ENCODE data around the gene CTNNA3. TPM values are rescaled to one million over a fixed set of nuclear protein-coding genes. Genes with fewer than 3 reads are reported as not detected.

The CTNNA3 gene
- total RNA-seq, 1 experiment from 2014 or later: not detected

DNA sequence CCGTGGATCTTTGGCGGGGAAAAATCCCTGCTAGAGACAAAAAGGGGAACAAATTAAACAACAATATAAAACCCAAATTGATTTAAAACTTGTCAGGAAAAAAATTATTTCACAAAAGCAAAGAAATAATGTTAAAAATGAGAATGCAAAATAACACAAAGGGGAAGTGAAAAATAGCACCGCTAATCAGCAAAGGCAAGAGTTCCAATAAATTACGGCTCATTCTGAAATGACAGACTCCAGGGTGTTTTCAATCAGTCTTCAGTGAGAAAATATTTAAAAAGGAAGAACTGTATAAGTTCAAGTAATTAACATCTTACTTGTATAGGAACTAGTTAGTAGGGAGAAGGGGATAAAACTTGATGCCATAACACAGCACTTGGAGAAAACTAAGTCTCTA, 433.3 kb downstream of the CTNNA3 start:
- no TSS peak for BruUV-seq (replicated peaks)
- no peak for DNase-seq
- intact Hi-C loops (cut with micrococcal nuclease; ENCODE audit: unreplicated experiment): no loop called here
- Mint-ChIP-seq H3K27me3 (ENCODE audit: unreplicated experiment) (peaks cover 10% of the 10 kb centered on the region), H3K36me3 (ENCODE audit: insufficient read depth, unreplicated experiment) (no peaks in the 10 kb centered on the region), H3K27ac (ENCODE audit: unreplicated experiment) (no peak overlapping the region), H3K4me3 (ENCODE audit: low read depth, unreplicated experiment) (no peak overlapping the region), H3K4me1 (ENCODE audit: low read depth, unreplicated experiment) (peaks cover 10% of the 10 kb centered on the region), H3K9me3 (ENCODE audit: low read depth, unreplicated experiment) (no peaks in the 10 kb centered on the region)
- CTCF ChIA-PET: no interaction called here
- TF ChIP-seq, protein P1, sequence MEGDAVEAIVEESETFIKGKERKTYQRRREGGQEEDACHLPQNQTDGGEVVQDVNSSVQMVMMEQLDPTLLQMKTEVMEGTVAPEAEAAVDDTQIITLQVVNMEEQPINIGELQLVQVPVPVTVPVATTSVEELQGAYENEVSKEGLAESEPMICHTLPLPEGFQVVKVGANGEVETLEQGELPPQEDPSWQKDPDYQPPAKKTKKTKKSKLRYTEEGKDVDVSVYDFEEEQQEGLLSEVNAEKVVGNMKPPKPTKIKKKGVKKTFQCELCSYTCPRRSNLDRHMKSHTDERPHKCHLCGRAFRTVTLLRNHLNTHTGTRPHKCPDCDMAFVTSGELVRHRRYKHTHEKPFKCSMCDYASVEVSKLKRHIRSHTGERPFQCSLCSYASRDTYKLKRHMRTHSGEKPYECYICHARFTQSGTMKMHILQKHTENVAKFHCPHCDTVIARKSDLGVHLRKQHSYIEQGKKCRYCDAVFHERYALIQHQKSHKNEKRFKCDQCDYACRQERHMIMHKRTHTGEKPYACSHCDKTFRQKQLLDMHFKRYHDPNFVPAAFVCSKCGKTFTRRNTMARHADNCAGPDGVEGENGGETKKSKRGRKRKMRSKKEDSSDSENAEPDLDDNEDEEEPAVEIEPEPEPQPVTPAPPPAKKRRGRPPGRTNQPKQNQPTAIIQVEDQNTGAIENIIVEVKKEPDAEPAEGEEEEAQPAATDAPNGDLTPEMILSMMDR (IDR thresholded peaks at IDR 0.05; ENCODE audit: unreplicated experiment): no peak

DNA sequence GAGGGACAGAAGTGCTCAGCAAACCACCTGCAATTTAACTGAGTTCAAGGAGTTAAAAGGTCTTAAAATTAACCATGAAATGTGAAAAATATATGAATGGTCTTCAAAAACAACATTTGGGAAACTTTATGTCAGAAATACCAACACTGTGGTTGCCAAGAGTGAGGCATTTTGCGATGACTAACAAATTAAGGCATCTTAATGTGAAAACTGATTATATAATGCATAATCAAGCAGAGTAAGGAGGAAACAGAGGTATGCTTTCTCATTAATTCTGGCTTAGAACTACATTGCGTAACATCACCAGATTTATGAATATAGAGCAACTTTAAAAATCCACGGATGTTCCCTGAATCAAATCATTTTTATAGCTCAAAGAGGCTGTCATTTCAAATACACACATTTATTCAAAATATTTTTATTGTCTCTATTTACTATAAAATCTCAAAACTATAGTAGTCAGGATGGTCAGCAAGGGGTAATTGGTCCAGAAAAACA, 434.6 kb downstream of the CTNNA3 start:
- no peak for DNase-seq
- BruUV-seq (replicated peaks): no TSS peak
- intact Hi-C loops (cut with micrococcal nuclease; ENCODE audit: unreplicated experiment): no loop called here
- H3K27me3 Mint-ChIP-seq (ENCODE audit: unreplicated experiment): peaks cover 10% of the 10 kb centered on the region
- CTCF ChIA-PET: no interaction called here
- H3K27ac Mint-ChIP-seq (ENCODE audit: unreplicated experiment): no peak overlapping the region
- H3K4me1 Mint-ChIP-seq (ENCODE audit: low read depth, unreplicated experiment): peaks cover 10% of the 10 kb centered on the region
- no peaks in the 10 kb centered on the region for H3K9me3 Mint-ChIP-seq (ENCODE audit: low read depth, unreplicated experiment)
- TF ChIP-seq, protein P1 (IDR thresholded peaks at IDR 0.05; ENCODE audit: unreplicated experiment): no peak
- no peaks in the 10 kb centered on the region for H3K36me3 Mint-ChIP-seq (ENCODE audit: insufficient read depth, unreplicated experiment)
- no peak overlapping the region for H3K4me3 Mint-ChIP-seq (ENCODE audit: low read depth, unreplicated experiment)

DNA sequence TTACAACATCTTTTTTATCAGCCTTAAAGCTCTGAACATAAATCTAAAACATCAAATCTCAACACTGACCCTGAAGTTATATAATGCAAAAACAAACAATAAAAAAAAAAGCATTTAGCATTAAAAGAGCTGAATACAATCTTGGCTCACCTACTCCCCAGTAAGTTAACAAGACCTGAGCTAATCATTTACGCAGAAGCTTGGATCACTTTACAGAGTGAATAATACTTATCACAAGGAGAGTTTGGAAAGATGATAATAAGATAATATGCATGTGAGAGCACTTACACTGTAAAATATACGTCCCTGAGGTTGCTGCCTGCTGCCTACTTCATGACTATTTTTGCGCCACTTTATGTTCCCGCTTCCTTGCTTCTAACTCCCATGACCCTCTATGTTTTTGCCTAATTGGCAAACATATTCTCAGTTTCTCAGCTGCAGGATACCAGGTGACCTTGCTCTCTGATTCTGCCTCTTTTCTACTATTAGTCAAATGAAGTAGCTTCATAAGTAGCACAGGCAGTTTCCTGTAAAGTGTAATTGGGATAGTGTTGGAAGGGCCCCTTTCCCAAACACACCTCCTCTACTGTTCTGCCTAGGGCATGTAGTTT, 436.6 kb downstream of the CTNNA3 start:
- H3K4me1 Mint-ChIP-seq (ENCODE audit: low read depth, unreplicated experiment): peaks cover 10% of the 10 kb centered on the region
- peaks cover under 1% of the 10 kb centered on the region for H3K27me3 Mint-ChIP-seq (ENCODE audit: unreplicated experiment)
- CTCF ChIA-PET: no interaction called here
- TF ChIP-seq, protein P1 (IDR thresholded peaks at IDR 0.05; ENCODE audit: unreplicated experiment): no peak
- H3K36me3 Mint-ChIP-seq (ENCODE audit: insufficient read depth, unreplicated experiment): no peaks in the 10 kb centered on the region
- no peak for DNase-seq
- no peak overlapping the region for H3K27ac Mint-ChIP-seq (ENCODE audit: unreplicated experiment)
- no peaks in the 10 kb centered on the region for H3K9me3 Mint-ChIP-seq (ENCODE audit: low read depth, unreplicated experiment)
- no TSS peak for BruUV-seq (replicated peaks)
- intact Hi-C loops (cut with micrococcal nuclease; ENCODE audit: unreplicated experiment): no loop called here
- no peak overlapping the region for H3K4me3 Mint-ChIP-seq (ENCODE audit: low read depth, unreplicated experiment)

- intact Hi-C loops (cut with micrococcal nuclease; ENCODE audit: unreplicated experiment): no loop called here
- Mint-ChIP-seq H3K27me3 (ENCODE audit: unreplicated experiment) (no peaks in the 10 kb centered on the region), H3K36me3 (ENCODE audit: insufficient read depth, unreplicated experiment) (no peaks in the 10 kb centered on the region), H3K27ac (ENCODE audit: unreplicated experiment) (no peak overlapping the region), H3K9me3 (ENCODE audit: low read depth, unreplicated experiment) (no peaks in the 10 kb centered on the region), H3K4me3 (ENCODE audit: low read depth, unreplicated experiment) (no peak overlapping the region), H3K4me1 (ENCODE audit: low read depth, unreplicated experiment) (peaks cover 10% of the 10 kb centered on the region)
- BruUV-seq (replicated peaks): no TSS peak
- TF ChIP-seq, protein P1 (IDR thresholded peaks at IDR 0.05; ENCODE audit: unreplicated experiment): no peak
- CTCF ChIA-PET: no interaction called here
- DNase-seq: no peak
Observed at GRCh38 chr10:67257427-67258144, 438.4 kb downstream of the CTNNA3 start.
